HG03064 (cell line): ENCODE results near the gene ALG8.
"Not testable (repeated sequence)": the region's sequence is repeated elsewhere in the genome, so short reads cannot be mapped to it uniquely, and the experiment has no call there.

Source experiments
- ATAC-seq: cut with Tn5 transposase; IDR thresholded peaks from one replicate; pipeline ENCODE4 v1.9.1; 2021; ENCODE audit warnings: low read depth; ENCODE audit not compliant: unreplicated experiment

ALG8 gene

GRCh38 chr11:78076733-78077403 lies 62.6 kb downstream of the ALG8 start:
- ATAC-seq = no peak

GRCh38 chr11:78074756-78075155 lies 64.7 kb downstream of the ALG8 start:
- ATAC-seq = no peak

GRCh38 chr11:78072455-78072854 lies 67.0 kb downstream of the ALG8 start:
- ATAC-seq = no peak

DNA sequence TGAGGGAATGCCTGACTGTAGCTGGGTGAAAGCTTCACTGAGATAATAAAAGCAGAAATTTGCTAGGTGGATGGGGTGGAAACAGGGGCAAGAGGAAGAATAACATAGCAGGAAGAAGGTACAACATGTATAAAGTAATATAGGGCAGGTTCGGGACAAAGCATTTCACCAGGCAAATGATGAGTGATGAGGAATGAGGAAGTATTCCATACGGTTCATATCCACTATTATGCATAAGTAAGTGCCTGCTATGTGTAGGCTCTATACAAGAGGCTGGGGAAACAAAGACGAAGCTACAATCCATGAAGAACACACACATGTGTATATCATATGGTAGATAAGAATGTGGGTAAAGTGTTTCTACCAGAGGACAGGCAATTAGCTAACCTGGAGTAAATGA lies 67.7 kb downstream of the ALG8 start:
- ATAC-seq = no peak

DNA sequence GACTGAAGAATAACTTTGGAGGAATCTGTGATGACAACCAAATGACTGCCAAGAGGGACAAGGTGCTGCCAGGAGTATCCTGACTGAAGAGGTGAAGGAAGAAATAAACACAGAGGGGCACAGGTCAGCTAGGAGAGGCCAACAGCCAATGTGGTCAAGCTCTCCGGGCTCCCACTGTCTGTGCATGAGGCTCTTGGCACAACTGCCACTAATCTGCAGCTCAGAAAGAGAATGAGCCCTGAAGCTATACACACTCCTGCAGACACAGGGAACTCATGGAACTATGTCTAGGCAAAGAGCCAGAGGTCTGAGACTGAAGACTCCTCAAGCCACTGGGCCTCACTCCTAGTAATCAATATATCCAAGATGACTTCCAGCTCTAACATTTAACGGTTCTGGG lies 68.8 kb downstream of the ALG8 start:
- no peak for ATAC-seq

- no peak for ATAC-seq
Measured at GRCh38 chr11:78069465-78069864, 70.0 kb downstream of the ALG8 start.

GRCh38 chr11:78067704-78068103 lies 71.7 kb downstream of the ALG8 start:
- no peak for ATAC-seq

GRCh38 chr11:78066471-78066870 lies 73.0 kb downstream of the ALG8 start:
- no peak for ATAC-seq

DNA sequence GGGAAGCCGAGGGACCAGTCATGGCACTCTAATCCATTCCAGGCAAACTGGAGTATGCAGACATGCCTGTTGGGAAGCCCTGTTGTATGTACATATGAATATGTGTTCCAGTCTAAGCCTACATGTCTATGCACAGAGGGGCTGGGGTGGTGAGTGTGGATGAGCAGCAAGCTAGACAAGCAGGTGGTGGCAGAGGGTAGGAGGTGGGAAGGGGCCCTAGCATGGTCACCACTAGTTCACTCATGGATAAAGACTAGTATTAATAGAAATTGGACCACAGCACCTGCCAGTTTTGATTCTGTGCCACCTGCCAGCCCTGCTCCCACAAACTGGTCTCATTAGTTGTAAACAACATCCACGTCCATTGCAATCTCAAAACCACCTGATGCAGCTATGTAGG lies 74.2 kb downstream of the ALG8 start:
- ATAC-seq = no peak

DNA sequence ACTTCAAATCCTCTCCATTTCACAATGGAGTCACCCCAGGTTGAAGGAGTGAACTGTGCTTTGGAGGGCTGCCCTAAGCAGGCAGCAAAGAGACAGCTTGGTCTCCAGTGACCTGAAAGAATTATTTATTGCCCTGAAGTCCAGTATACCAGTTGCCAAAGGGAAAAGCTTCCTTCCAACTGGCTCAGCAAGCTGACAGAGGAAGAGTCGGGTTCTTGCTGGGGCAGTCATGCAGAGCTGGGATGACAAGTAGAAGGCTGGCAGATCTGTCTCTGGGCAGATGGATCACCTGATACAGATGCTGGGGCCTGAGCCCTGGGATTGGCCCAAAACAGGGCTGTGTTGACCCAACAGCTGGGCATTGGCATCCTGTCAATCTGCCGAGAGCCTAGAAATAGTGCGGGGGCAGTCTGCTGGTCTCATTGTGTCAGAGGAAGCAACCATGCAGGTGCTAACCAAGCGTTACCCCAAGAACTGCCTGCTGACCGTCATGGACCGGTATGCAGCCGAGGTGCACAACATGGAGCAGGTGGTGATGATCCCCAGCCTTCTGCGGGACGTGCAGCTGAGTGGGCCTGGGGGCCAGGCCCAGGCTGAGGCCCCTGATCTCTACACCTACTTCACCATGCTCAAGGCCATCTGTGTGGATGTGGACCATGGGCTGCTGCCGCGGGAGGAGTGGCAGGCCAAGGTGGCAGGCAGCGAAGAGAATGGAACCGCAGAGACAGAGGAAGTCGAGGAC lies 75.8 kb downstream of the ALG8 start, which contains the start of gene THRSP:
TSS of gene THRSP (plus strand) at position 422 of the 742 bp plus-strand sequence. CDS start at position 443, 21 bp downstream.
- no peak for ATAC-seq

GRCh38 chr11:78062671-78063070 lies 76.8 kb downstream of the ALG8 start:
- ATAC-seq = no peak

DNA sequence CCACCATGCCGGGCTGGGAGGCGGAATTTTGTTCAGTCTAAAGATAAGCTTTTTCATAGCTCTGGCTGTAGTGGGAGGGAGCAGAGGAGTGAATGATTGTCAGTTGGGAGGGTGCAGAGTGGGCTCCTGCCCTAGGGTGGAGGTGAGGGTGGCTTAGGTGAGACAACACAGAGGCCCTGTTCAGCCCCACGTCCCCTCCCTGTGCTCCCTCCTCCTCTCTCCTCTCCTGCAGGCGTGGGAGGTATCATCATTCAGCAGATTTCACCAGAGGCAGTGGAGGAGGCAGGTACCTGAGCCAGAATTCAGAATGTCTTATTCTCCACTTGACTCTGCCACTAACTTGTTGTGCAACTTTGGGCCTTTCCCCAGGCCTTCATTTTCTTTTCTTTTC lies 77.5 kb downstream of the ALG8 start:
- no peak for ATAC-seq

DNA sequence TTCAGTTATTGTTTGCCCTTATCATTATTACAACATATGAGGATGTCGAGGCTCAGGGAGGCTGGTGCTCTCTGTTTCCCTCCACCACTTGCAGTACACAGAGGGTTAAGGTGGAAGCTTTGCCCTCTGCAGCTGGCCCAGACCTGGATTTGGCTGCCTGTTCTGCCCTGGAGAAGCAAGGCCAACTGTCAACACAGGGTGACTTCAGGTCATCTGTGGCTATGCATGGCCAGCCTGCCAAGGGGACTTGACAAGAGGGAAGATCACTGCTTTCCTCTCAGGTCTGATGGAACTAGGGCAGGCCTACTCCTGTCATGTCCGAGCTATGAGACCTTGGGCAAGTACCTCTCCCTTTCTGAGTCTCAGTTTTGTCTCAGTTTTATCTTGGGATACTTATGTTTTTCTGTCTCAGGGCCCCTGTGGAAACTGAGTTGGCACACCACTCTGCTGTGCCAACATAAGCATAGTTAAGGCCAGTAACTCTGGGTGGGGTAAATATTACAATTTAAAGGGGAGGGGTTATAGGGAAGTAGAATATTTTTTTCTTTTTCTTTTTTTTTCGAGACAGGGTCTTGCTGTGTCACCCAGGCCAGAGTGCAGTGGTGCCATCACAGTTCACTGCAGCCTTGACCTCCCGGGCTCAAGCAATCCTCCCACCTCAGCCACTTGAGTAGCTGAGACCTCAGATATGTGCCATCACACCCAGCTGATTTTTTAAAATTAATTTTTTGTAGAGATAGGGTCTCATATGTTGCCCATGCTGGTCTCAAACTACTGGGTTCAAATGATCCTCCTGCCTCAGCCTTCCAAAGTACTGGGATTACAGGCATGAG lies 78.1 kb downstream of the ALG8 start:
- no peak for ATAC-seq

GRCh38 chr11:78060533-78060932 lies 78.9 kb downstream of the ALG8 start:
- no peak for ATAC-seq

- ATAC-seq = not testable (repeated sequence)
Measured at GRCh38 chr11:78059749-78060328, 79.6 kb downstream of the ALG8 start.

- no peak for ATAC-seq
Measured at GRCh38 chr11:78057462-78058055, 81.9 kb downstream of the ALG8 start.

DNA sequence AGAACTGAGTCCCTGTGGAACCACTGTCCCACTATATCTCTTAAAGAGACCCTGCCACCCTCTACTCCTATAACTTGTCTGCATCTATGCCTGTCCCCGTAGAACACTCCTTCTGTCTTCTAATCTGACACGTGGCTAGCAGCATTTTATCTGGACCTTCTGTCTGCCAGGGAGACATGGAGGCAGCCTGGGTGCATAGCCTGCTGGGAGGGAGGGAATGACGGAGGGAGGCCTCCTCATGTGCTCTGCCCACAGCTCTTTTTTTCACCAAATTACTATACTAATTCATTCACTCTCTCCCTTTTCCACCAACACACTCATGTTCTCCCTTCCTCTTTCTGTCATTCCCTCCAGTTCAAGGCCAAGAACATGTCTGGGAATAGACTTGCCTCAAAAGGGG lies 83.3 kb downstream of the ALG8 start:
- no peak for ATAC-seq

- no peak for ATAC-seq
Measured at GRCh38 chr11:78054971-78055370, 84.5 kb downstream of the ALG8 start.

- ATAC-seq = no peak
Measured at GRCh38 chr11:78050964-78051831, 88.2 kb downstream of the ALG8 start.
